Activated CD8-positive, alpha-beta T cell treated with anti-CD3 and anti-CD28 coated beads for 36 hours (primary cell): ENCODE data around the gene PQBP1. TPM values are rescaled to one million over a fixed set of nuclear protein-coding genes. Genes with fewer than 3 reads are reported as not detected.

Experiments
- ATAC-seq: fragments of 200-7000 bp; cut with Tn5 transposase; one replicate; pipeline ENCODE4 v1.10.0; 2021; ENCODE audit warnings: mild to moderate bottlenecking, moderate library complexity
- CTCF ChIA-PET: fragments of 350-600 bp; sonication (Branson Sonifier 250); formaldehyde crosslinking; loops from one replicate; lab custom pipeline; 2021; ENCODE audit warnings: antibody characterized with exemption; lab: Charles Lee
- POLR2A ChIA-PET: fragments of 350-600 bp; sonication (Branson Sonifier 250); formaldehyde crosslinking; loops from one replicate; lab custom pipeline; 2021; ENCODE audit warnings: antibody characterized with exemption; lab: Charles Lee
- DNase-seq: peaks from one replicate; pipeline ENCODE4 v3.0.0-alpha.2; 2020
- H3K27ac Mint-ChIP-seq: one replicate; pipeline ENCODE4 v1.8.0; 2021; ENCODE audit warnings: mild to moderate bottlenecking, mixed read lengths
- H3K27me3 Mint-ChIP-seq: one replicate; pipeline ENCODE4 v1.8.0; 2021; ENCODE audit warnings: mixed read lengths
- H3K36me3 Mint-ChIP-seq: one replicate; pipeline ENCODE4 v1.8.0; 2021; ENCODE audit warnings: low read depth, mixed read lengths
- H3K4me1 Mint-ChIP-seq: one replicate; pipeline ENCODE4 v1.8.0; 2021; ENCODE audit warnings: low read depth, mixed read lengths
- H3K4me3 Mint-ChIP-seq: one replicate; pipeline ENCODE4 v1.8.0; 2021; ENCODE audit warnings: mild to moderate bottlenecking, moderate library complexity, mixed read lengths
- H3K9me3 Mint-ChIP-seq: one replicate; pipeline ENCODE4 v1.8.0; 2021; ENCODE audit warnings: mixed read lengths
- intact Hi-C: fragments of 100-400 bp; cut with micrococcal nuclease; formaldehyde crosslinking; loops from one replicate; pipeline ENCODE4 v1.10.0; 2022
- total RNA-seq, 2 experiments: library from RNA; stranded (reverse); gene quantifications; one replicate each; pipeline ENCODE4 v1.2.3, GENCODE V29; 2021
- TF ChIP-seq, protein P1 (sequence below): fragments of 200-600 bp; IDR thresholded peaks from one replicate; pipeline ENCODE4 v1.8.0; 2022; ENCODE audit warnings: antibody characterized with exemption, mild to moderate bottlenecking

PQBP1 gene
- total RNA-seq, 2 experiments from 2014 or later = 63.9 to 66.5 TPM

DNA sequence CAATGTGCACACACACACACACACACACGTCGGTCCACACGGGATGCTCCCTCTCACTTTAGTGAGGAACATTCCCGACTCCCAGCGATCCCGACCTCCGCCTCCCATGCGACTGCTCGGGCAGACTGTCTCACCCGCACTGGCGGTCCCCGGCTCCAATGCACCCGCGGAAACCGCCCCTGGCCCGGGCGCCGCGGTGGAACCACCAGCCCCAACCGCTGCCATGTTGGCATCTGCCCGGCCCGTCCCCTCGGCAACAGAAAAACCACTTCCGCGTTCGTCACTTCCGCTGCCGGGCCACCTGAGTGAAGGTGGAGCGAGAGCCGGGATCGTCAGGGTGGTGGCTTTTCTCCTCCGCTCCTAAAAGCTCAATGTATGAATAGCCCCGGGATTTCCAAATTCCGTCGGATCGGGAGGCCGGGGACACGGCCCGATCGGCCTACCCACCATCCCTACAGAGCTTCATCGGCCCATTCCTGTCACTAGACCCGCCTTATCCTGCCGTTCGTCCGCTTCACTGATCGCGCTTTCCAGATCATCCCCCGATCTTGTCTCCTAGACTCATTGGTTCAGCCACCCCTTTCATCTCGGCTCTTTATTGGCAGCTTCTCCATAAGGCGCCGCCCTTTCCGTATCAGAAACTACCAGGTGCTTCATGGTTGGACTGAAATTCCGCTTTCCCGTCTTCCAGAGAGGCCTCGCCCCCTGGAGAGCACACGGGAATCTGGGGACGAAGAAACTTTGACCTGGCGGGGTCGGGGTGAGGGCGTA is 13.9 kb downstream of the PQBP1 start, which contains the start of gene SLC35A2:
Gene SLC35A2, minus strand, starts transcription at position 235 of the 771 bp plus-strand sequence. Its CDS starts 10 bp downstream, at position 225.
- CTCF ChIA-PET = interaction anchor here (1.0 to 1.4 kb wide), 4 partner anchors 28 to 263 kb away, joined by 3 to 4 read pairs (median 3); no protein-coding TSS in a partner anchor
- DNase-seq (peak; percentile 90), ATAC-seq (peak; percentile 79)
- TF ChIP-seq, protein P1, sequence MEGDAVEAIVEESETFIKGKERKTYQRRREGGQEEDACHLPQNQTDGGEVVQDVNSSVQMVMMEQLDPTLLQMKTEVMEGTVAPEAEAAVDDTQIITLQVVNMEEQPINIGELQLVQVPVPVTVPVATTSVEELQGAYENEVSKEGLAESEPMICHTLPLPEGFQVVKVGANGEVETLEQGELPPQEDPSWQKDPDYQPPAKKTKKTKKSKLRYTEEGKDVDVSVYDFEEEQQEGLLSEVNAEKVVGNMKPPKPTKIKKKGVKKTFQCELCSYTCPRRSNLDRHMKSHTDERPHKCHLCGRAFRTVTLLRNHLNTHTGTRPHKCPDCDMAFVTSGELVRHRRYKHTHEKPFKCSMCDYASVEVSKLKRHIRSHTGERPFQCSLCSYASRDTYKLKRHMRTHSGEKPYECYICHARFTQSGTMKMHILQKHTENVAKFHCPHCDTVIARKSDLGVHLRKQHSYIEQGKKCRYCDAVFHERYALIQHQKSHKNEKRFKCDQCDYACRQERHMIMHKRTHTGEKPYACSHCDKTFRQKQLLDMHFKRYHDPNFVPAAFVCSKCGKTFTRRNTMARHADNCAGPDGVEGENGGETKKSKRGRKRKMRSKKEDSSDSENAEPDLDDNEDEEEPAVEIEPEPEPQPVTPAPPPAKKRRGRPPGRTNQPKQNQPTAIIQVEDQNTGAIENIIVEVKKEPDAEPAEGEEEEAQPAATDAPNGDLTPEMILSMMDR = no peak
- peak within 1 kb of the TSS; percentile 98 for H3K27ac Mint-ChIP-seq
- intact Hi-C loops = no loop called here
- peaks cover 37% of the 10 kb centered on the region for H3K36me3 Mint-ChIP-seq
- peak within 1 kb of the TSS; percentile 96 for H3K4me3 Mint-ChIP-seq
- H3K4me1 Mint-ChIP-seq = peaks cover 36% of the 10 kb centered on the region
- H3K9me3 Mint-ChIP-seq = no peaks in the 10 kb centered on the region
- H3K27me3 Mint-ChIP-seq = no peaks in the 10 kb centered on the region
- POLR2A ChIA-PET = interaction anchor here (0.6 to 7.1 kb wide), 11 partner anchors 8 to 275 kb away, joined by 3 to 176 read pairs (median 7); partner anchors contain the start of genes GRIPAP1, OTUD5, PQBP1 and TIMM17B

GRCh38 chrX:48913605-48914366 is 16.1 kb downstream of the PQBP1 start:
- ChIA-PET CTCF (interaction anchor here (0.6 kb wide), 1 partner anchor 15 kb away, joined by 4 read pairs; no protein-coding TSS in a partner anchor), POLR2A (interaction anchor here (0.8 to 7.1 kb wide), 5 partner anchors 10 to 40 kb away, joined by 3 to 176 read pairs (median 5); partner anchors contain the start of genes PQBP1 and TIMM17B)
- Mint-ChIP-seq H3K9me3 (no peaks in the 10 kb centered on the region), H3K27ac (peak overlapping the region; percentile 98), H3K27me3 (no peaks in the 10 kb centered on the region), H3K4me1 (peaks cover 35% of the 10 kb centered on the region), H3K4me3 (peak overlapping the region; percentile 96), H3K36me3 (peaks cover 58% of the 10 kb centered on the region)
- DNase-seq = no peak
- no peak for ATAC-seq
- intact Hi-C loops = no loop called here
- TF ChIP-seq, protein P1 = no peak

DNA sequence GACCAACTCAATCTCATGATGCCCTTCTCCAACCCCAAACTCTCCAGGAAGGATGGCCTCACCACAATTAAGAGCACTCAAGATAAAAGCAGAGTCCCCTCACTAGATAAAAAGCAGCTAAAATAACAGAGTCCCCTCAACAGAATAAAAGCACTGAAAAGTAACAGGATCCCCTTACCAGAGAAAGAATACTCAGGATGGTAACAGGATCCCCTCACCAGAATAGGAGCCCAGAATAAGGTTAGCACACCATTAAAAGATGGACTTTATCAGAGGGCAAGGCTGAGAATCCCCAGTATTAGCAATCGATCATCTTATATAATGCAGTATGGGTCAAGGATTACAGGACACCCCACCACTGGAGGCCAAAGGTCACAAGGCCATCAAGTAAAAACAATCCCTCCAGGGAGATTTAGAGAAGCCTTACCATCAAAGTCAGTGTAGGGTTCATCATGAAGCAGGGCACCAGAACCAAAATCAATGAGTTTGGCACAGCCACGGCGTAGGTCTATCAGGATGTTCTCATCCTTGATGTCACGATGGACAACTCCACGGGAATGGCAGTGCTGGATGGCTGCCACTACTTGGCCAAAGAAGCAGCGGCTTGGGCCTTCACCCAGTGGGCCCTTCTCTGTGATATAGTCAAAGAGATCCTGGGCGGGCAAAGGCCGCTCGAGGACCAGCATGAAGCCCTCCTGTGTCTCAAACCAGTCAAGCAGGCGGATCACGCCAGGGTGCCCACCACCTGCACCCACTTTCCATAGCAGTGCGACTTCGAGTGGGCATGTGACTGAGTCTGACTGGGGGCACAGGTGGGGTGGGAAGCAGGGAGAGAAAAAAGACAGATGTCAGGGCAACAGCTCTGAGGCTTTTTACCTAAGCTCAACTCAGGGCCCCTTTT is 17.1 kb downstream of the PQBP1 start:
- TF ChIP-seq, protein P1 = no peak
- DNase-seq = peak; percentile 5
- H3K4me1 Mint-ChIP-seq = peaks cover 38% of the 10 kb centered on the region
- ChIA-PET CTCF (interaction anchor here (1.0 to 1.1 kb wide), 2 partner anchors 23 to 31 kb away, joined by 3 read pairs; no protein-coding TSS in a partner anchor), POLR2A (interaction anchor here (0.6 to 7.1 kb wide), 10 partner anchors 8 to 376 kb away, joined by 3 to 176 read pairs (median 4); partner anchors contain the start of genes OTUD5, PQBP1 and TIMM17B)
- H3K9me3 Mint-ChIP-seq = no peaks in the 10 kb centered on the region
- H3K27me3 Mint-ChIP-seq = no peaks in the 10 kb centered on the region
- peak overlapping the region; percentile 96 for H3K4me3 Mint-ChIP-seq
- no peak for ATAC-seq
- intact Hi-C loops = no loop called here
- H3K27ac Mint-ChIP-seq = peak overlapping the region; percentile 98
- H3K36me3 Mint-ChIP-seq = peaks cover 64% of the 10 kb centered on the region

- peak overlapping the region; percentile 96 for H3K4me3 Mint-ChIP-seq
- no peaks in the 10 kb centered on the region for H3K9me3 Mint-ChIP-seq
- H3K36me3 Mint-ChIP-seq = peaks cover 73% of the 10 kb centered on the region
- ATAC-seq (peak; percentile 46), DNase-seq (peak; percentile 94)
- TF ChIP-seq, protein P1 = peak; percentile 83
- POLR2A ChIA-PET = interaction anchor here (0.5 to 8.2 kb wide), 6 partner anchors 19 to 142 kb away, joined by 3 to 176 read pairs (median 9); partner anchors contain the start of gene OTUD5
- CTCF ChIA-PET = interaction anchor here (1.1 to 1.3 kb wide), 2 partner anchors 21 to 22 kb away, joined by 3 to 5 read pairs; no protein-coding TSS in a partner anchor
- H3K27ac Mint-ChIP-seq = peak overlapping the region; percentile 98
- peaks cover 44% of the 10 kb centered on the region for H3K4me1 Mint-ChIP-seq
- H3K27me3 Mint-ChIP-seq = no peaks in the 10 kb centered on the region
- intact Hi-C loops = no loop called here
These were observed 19.6 kb downstream of the PQBP1 start for GRCh38 chrX:48917139-48918001.
